GM13976 (cell line): ENCODE data around the gene LSM10.

Source experiments
- DNase-seq: peaks from one replicate; pipeline ENCODE4 v3.0.0; 2012; ENCODE audit warnings: low spot score
- in situ Hi-C: fragments of 300-500 bp; cut with MboI; formaldehyde crosslinking; loops from one replicate; pipeline ENCODE4 v1.12.0; 2022; ENCODE audit warnings: low sequenced_read_pairs, mixed read lengths, inconsistent platforms; ENCODE audit not compliant: unreplicated experiment
- TF ChIP-seq, protein P1 (sequence below): IDR thresholded peaks from 2 replicates; pipeline ENCODE4 v1.5.1; 2012; ENCODE audit warnings: borderline replicate concordance, mild to moderate bottlenecking; ENCODE audit not compliant: insufficient read depth; ENCODE audit errors: extremely low read depth, missing control alignments, control extremely low read depth

Gene LSM10

GRCh38 chr1:36386265-36387140, 11.2 kb downstream of the LSM10 start:
- in situ Hi-C loops: no loop called here
- DNase-seq: peak; percentile 86
- TF ChIP-seq, protein P1, sequence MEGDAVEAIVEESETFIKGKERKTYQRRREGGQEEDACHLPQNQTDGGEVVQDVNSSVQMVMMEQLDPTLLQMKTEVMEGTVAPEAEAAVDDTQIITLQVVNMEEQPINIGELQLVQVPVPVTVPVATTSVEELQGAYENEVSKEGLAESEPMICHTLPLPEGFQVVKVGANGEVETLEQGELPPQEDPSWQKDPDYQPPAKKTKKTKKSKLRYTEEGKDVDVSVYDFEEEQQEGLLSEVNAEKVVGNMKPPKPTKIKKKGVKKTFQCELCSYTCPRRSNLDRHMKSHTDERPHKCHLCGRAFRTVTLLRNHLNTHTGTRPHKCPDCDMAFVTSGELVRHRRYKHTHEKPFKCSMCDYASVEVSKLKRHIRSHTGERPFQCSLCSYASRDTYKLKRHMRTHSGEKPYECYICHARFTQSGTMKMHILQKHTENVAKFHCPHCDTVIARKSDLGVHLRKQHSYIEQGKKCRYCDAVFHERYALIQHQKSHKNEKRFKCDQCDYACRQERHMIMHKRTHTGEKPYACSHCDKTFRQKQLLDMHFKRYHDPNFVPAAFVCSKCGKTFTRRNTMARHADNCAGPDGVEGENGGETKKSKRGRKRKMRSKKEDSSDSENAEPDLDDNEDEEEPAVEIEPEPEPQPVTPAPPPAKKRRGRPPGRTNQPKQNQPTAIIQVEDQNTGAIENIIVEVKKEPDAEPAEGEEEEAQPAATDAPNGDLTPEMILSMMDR: no peak

- in situ Hi-C loops: no loop called here
- TF ChIP-seq, protein P1: no peak
- DNase-seq: peak; percentile 97
Observed at GRCh38 chr1:36385410-36386264, 12.1 kb downstream of the LSM10 start, which contains the start of gene STK40. Gene STK40 (minus strand): TSS chr1:36385924. CDS start chr1:36361332, 24,592 bp downstream.

DNA sequence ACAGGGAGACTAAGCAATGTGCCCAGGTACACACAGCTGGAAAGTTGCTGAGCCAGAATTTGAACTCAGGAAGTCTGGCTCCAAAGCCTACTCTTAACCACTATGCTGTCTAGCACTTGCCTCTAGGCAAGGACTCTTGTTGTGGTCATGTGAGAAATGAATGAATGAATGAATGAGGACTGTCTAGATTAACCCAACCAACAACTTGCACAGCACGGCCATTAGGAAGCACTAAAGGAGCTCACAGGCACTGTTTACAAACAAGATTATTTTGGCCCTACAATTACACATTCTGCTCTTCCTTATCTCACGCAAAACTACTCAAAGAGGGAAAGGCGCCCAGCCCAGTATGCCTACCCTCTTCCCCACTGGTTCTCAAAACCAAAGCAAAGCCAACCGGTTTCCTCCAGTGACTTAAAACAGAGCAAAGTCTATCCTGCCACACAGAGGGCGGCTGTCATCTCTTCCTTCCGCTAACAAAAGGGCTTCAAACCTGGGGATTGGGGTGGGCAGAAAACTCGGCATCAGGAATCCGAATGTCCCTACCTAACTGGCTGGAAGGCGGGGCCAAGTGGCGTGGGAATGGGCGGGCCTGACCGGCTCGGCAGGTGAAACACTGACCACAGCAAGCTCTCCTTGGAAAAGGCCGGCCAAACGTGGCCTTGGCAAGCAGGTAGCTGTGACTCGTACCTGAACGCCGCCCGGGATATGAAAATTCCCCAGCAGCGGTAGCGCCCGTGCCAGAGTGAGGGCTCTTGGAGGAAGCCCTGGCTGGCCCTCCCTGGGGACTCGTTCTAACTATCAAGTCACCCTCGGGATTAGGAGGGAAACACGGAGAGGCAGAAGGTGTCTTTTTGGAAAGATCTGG, 12.9 kb downstream of the LSM10 start:
- no peak for DNase-seq
- in situ Hi-C loops: no loop called here
- TF ChIP-seq, protein P1: no peak

DNA sequence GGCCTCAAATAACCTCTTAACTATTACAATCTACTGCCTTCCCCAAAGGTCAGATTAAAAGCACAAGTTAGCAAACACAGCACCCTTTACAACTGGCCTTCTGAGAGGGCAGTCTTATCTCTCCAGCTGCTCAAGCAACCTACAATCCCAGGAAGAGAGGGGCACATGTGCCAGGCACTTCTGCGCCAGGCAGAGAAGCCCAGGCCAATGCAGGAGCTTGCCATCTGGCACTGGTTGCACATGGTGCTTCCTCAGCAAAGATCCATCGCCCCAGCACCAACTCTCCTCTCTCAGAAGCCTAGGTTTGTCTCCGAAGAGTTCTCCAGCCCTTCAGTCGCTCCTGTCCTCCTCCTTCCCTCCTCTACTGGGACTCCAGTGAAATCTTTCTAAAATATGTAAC, 14.5 kb downstream of the LSM10 start:
- in situ Hi-C loops: no loop called here
- no peak for DNase-seq
- TF ChIP-seq, protein P1: no peak

DNA sequence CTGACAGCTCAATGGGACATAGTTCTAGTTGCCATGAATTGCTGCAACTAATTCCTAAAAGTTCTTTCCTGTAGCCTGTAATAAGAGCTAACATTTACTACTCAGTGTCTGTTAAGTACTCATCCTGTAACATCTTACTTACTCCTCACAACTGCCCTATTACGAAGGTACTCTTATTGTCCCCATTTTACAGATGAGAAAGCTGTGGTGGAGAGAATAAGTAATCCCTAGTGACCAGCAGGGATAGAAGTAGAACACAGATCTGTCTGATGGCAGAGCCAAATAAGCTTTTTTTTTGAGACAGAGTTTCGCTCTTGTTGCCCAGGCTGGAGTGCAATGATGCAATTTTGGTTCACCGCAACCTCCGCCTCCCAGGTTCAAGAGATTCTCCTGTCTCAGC, 15.0 kb downstream of the LSM10 start:
- TF ChIP-seq, protein P1: no peak
- in situ Hi-C loops: no loop called here
- no peak for DNase-seq

GRCh38 chr1:36382231-36382630, 15.5 kb downstream of the LSM10 start:
- in situ Hi-C loops: no loop called here
- no peak for DNase-seq
- TF ChIP-seq, protein P1: no peak
